K562 (cell line): ENCODE data around the gene EMID1. TPM values are rescaled to one million over a fixed set of nuclear protein-coding genes. Genes with fewer than 3 reads are reported as not detected.

Experiments
- AFF1 ChIP-seq, 2 experiments: fragments of 450-650 bp; IDR thresholded peaks; 2 replicates each; pipeline ENCODE4 v1.6.1; 2018; ENCODE audit warnings: mild to moderate bottlenecking in 2 of 2, low read depth in 1 of 2; ENCODE audit not compliant: partially characterized antibody in 2 of 2
- CREB1 ChIP-seq, 2 experiments: sonication (generic) in 1 of 2; formaldehyde crosslinking in 1 of 2; IDR thresholded peaks; 2 replicates each; pipeline versions ENCODE4 v1.6.1 to v1.8.0; 2012 to 2022; ENCODE audit warnings: inconsistent platforms in 1 of 2, mild to moderate bottlenecking in 1 of 2, missing genetic modification reagents in 1 of 2, moderate library complexity in 1 of 2
- CREB3L1 ChIP-seq: fragments of 450-650 bp; IDR thresholded peaks from 2 replicates; pipeline ENCODE4 v1.6.1; 2014; ENCODE audit warnings: low read depth, mild to moderate bottlenecking, moderate library complexity, borderline replicate concordance
- MGA ChIP-seq: fragments of 450-650 bp; IDR thresholded peaks from 2 replicates; pipeline ENCODE4 v1.6.1; 2016; ENCODE audit warnings: mild to moderate bottlenecking, moderate library complexity
- SMAD2 ChIP-seq: fragments of 150-350 bp; IDR thresholded peaks from 2 replicates; pipeline ENCODE4 v1.6.1; 2014; ENCODE audit warnings: low read depth, mild to moderate bottlenecking, low read length
- USF1 ChIP-seq: sonication (generic); formaldehyde crosslinking; IDR thresholded peaks from 2 replicates; pipeline ENCODE4 v1.9.0; 2022; ENCODE audit warnings: mild to moderate bottlenecking, missing genetic modification reagents
- ZNF143 ChIP-seq: sonication (generic); formaldehyde crosslinking; IDR thresholded peaks from 2 replicates; pipeline ENCODE4 v1.9.0; 2022; ENCODE audit warnings: mild to moderate bottlenecking, missing genetic modification reagents
- polyA plus RNA-seq, 8 experiments: library from polyadenylated mRNA; depleted of rRNA in 4 of 8; stranded (reverse) in 5 of 8; unstranded in 3 of 8; fragments of >200 nt; fragmentation: Nextera tagmentation in 2 of 8; fragmentation: Illumina TruSeq in 1 of 8; extraction: Ambion mirVana in 2 of 8; extraction: Trizol in 1 of 8; gene quantifications; 2 replicates each; pipeline versions ENCODE4 v1.2.1 to v1.2.3, GENCODE V29; 2011 to 2014; ENCODE audit warnings: inconsistent platforms in 1 of 8, missing spikeins in 1 of 8
- total RNA-seq, 7 experiments: library from RNA; depleted of rRNA in 6 of 7; stranded (reverse); fragments of >200 nt in 6 of 7; fragmentation: Illumina TruSeq in 2 of 7; extraction: Trizol in 2 of 7; gene quantifications; 2 replicates each; pipeline versions ENCODE4 v1.2.1 to v1.2.3, GENCODE V29; 2011 to 2021; ENCODE audit warnings: low replicate concordance in 1 of 7

Gene EMID1
- total and polyA plus RNA-seq, 9 of the 15 experiments (the other 6 are each of a cell fraction or from before 2014, with no cell fraction given) = 0.15 to 7.2 (median 2.7) TPM

GRCh38 chr22:29157759-29158535, 47.7 kb upstream of the EMID1 start (continued):
- TF ChIP-seq SMAD2 = no peak
- peak in 1 of 2 experiments; percentile 47 for TF ChIP-seq AFF1 (IDR thresholded peaks at IDR 0.05; ENCODE audit: low read depth in 1 of 2, partially characterized antibody in 2 of 2)
- 0 out of 2 replicates have a peak, but pooled peaks have one; percentile 43 for TF ChIP-seq CREB3L1
- TF ChIP-seq MGA = peak; percentile 30; the same call in 1 of the 2 replicates
- peak; percentile 93 for TF ChIP-seq USF1 (CRISPR knock-in tag)
- no peak for TF ChIP-seq CREB1 (IDR thresholded peaks at IDR 0.05)
- 0 out of 2 replicates have a peak, but pooled peaks have one; percentile 14 for TF ChIP-seq CREB1 (CRISPR knock-in tag; IDR thresholded peaks at IDR 0.05)
- peak; percentile 85 for TF ChIP-seq ZNF143 (CRISPR knock-in tag)
